ENCODE measurements around the gene OPA3.

Gene OPA3

DNA sequence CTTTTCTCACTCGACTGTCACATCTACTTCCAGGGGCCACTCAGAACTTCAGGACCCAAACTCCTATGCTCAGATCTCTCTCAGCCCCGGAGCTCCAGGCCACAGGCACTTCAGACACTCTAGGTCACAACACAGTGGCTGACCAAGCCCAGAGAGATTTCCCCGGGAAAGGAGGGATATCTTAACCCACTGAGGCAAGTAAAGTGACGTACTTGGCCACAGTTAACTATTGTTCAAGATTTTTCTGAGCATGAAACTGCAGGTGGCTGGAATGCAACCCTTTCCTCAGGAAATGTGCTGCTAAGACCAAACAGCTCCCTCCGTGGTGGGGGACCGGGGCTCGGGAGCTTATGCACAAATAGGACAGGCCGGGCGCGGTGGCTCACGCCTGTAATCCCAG, 23.9 kb downstream of the OPA3 start:
- no peak for DNase-seq

DNA sequence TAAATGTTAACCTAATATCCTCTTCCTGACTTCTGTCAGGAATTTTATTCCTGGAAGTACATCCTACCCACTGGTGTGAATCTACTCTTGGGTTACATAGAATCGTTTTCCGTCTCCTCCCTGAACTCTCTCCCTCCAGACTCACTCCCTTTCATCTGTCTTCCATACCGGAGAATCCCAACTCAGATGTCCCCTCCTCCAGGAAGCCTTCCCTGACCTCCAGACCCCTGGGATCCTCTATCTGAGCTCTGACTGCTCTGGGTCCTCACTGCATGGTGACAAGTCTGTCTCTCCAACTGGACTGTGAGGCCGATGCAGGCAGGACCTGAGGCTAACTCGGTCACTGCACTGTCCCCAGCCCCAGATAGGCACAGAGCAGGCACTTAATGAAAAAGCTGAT, 24.6 kb downstream of the OPA3 start:
- DNase-seq, result no peak

DNA sequence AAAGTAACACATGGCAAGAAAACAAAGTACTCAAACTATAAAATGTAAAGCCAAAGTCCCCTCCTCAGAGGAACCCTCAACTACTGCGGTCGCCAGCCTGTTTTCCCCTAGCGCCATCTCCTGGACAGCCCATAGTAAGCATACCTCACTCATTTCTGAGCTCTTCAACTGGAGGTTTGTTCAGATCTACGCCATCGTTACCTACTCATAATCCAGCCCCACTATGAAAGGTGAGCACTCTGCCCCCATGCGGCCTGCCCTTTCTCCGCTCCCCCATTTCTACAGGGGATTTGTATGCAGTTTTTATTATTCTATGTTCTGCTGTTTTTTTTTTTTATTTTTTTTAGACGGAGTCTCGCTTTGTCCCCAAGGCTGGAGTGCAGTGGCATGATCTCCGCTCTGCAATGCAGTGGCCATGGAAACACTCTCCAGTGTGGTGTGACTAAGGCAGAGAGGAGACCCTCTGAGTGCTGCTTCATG, 26.2 kb downstream of the OPA3 start:
- DNase-seq, result peak; percentile 79

DNA sequence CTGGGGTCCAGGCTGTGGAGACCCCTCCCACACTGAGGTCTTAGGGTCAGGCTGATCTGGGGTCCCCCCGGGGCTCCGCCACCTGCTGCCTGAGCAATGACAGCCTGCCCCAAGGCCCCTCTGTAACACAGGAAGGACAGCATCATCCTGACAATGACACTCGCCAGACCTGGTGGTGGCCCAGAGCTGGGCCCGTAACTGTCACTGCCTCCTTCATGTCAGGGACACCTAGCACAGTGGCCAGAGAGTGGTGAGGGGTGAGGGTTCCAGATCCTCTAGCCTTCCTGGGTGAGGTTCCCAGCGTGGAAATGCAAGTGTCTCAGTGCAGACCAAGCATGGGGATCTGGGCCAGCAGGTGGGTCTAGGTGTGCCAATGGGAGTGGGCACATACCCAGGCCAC, 27.8 kb downstream of the OPA3 start:
- DNase-seq, result no peak

DNA sequence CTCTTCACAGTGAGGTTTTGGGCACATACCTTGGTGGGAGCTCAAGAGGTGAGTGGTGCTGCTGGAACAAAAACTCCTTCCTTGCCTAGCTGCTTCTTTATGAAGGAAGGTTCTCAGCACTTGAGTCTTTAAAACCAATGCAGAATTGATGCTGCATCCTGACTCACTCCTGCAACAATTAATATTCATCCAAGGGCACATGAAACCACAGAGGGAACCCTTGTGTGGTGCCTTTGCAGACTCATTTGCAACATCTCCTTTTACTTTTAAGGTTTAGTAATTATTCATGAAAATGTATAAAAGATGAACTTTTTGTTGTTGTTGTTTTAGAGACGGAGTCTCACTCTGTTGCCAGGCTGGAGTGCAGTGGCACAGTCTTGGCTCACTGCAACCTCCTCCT, 30.1 kb downstream of the OPA3 start:
- no peak for DNase-seq

DNA sequence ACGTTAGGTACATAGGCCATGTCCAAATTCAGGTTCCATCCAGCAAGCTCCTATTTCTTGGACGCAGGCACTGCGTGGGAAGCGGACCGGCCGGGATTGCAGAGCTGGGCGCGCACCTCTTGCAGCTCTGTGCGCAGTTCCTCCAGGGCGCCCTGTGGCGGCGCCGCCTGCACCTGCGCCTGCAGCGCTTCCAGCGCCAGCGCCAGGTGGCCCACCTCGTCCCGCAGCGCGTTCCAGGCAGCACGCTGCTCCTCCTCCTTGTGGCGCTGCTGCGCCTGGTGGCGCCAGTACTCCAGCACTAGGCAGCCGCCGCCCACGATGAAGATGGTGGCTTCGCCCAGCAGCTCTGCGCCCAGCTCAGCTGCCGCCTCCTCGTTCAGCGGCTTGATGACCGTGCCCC, 31.1 kb downstream of the OPA3 start:
- no peak for DNase-seq

DNA sequence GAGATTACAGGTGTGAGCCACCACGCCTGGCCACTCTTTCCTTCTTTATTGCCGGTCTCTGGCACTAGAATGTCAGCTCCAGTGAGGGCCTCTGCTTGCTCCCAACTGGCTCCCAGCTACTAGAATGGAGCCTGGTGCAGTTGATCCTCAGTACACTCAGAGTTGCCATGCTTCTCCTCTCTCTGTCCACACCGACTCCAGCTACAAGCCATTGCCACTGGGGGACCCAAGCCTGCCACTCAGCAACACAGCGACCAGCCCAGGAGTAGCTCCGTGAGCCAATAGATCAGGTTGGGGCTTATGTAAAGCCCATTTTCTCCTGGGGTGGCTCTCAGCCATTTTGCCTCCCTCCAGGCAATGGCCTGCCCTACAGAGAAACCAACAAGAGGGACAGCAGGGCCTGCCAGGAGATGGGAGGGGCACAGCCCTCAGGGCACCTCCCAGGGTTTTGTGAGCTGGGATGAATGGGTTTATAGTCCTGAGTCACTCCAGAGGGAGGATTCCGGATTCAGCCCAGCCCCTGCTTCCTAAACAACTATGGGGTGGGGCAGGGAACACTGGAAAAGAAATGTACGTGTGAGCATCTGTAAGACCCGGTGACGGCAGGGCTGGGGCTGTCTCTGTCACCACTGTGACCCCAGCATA, 36.5 kb downstream of the OPA3 start:
- no peak for DNase-seq

DNA sequence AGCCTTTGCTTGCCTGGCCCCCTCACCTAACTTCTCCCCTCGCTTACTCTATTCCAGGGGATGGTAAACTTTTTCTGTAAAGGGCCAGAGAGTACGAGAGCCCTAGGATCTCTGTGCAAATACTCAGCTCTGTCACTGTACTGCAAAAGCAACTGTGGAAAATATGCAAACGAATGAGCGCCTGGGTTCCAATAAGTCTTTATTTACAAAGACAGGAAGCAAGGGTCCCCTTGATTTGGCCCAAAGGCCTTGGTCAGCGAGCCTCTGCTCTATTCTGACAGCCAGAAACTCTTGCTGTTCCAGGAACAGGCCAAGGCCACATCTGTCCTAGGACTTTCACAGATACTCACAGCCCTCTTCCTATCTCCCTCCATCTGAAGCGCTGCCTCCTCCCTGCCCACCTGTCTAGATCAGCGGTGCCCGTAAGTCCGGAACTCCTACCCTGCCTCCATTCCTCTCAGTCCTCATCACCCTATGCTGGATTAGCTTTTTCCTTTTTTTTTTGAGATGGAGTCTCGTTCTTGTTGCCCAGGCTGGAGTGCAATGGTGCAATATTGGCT, 37.3 kb downstream of the OPA3 start:
- DNase-seq, result no peak

DNA sequence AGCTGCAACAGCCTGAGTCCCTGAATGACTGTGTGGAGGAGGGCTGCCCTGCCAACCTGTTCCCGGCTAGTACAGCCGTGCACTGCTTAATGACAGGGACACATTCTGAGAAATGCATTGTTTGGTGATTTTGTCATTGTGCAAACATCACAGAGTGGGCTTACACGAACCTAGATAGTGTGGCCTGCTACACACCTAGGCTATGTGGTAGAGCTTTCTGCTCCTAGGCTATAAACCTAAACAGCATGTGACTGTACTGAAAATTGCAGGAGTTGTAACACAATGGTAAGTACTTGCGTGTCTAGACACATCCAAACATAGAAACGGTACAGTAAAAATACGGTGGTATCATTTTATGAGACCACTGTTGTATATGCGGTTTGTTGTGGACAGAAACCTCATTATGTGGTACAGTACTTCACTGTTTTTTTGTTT, 42.4 kb downstream of the OPA3 start:
- DNase-seq, result no peak

DNA sequence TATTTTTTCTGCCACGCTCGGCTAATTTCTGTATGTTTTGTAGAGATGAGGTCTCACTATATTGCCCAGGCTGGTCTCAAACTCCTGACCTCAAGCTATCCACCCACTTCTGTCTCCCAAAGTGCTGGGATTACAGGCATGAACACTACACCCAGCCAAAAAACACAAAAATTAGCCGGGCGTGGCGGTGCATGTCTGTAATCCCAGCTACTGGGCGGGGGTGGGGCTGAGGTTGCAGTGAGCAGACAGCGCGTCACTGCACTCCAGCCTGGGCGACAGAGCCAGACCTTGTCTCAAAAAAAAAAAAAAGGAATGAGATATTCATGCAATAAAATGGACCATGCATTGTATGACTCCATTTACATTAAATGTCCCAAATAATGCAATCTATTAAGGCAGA, 45.1 kb downstream of the OPA3 start:
- DNase-seq, result no peak

DNA sequence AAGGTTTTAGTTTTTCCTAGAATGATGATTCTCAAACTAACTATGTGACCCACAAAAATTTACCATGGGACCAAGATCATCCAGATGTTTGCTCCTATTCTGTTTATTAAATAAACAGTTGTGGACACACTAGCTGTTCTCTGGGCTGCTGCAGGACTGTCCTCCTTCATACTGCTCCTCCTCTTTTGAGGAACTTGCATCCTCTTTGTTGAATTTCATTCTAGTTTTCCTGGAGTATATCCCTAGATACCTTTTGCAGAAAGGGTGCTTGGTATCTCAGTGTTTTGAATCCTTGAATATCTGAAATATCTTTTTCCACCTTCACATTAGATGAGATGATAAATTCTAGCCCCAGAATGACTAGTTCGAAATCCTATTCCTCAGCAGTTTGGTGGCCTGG, 53.3 kb downstream of the OPA3 start:
- DNase-seq, result no peak

DNA sequence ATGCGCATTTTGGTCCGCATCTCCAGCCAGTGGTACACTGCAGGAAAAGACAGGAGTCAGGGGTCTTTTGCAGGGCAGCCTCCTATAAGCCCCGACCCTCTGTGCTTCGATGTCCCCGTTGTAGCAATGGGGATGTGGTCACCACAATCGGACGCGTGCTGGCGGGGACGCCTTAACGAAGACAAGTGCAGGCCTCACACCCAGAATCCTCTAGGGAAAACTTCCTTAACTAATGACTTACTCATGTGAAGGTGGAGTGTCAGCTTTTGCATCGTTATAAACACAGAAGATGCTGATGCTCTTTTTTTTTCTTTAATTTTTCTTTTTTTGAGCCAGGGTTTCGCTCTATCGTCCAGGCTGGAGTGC, 55.2 kb downstream of the OPA3 start:
- DNase-seq, result no peak

DNA sequence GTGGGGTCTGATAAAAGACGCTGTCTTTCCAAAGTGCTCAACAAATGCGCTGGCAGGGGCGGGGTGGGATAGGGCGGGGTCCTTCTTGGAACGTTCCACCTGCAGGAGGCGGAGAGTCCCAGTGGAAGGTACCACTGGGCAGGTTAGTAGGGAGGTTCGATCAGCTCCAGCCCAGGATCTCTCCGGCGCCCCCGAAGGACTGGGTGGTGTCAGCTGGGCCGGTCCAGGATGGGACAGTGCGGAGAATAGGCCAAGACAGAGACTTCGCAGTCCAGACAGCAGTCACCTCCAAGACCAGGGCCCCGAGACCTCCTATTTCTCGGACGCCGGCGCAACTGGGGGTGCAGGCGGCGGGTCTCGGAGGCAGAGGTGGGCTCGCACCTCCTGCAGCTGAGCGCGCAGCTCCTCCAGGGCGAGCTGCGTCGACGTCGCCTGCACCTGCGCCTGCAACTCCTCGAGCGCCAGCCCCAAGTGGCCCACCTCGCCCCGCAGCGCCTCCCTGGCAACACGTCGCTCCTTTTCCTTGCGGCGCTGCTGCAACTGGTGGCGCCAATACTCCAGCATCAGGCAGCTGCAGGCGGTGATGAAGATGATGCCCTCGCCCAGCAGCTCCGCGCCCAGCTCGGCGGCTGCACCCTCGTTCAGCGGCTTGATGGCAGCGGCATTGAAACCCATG, 55.7 kb downstream of the OPA3 start:
- no peak for DNase-seq

DNA sequence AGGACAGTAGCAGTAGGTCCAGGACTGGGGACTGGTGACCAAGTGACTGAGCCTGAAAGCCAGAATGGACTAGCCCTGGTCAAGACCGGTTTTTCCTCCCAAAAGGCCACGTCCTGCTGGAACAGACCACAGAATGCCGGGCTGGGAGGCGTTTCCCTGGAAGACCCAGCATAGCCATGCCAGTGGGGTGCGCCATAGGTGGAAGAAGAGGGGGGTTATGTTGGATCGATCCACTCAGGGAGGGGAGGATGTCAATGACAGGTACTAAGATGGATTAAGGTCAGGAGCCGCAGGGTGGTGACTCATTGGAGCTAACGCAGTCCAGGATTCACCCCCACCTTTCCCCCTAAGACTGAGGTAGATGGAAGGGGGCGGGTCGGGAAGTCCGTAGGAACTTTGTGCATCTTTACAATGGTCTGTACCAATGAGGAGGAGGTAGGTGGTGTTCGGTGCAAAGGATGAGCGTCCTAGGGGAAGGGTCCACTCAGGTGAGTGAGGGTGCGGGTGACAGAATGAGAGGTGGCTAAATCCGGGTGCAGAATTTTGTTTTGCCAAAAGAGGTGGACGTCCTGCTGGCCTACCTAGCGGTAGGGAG, 56.4 kb downstream of the OPA3 start:
- no peak for DNase-seq

DNA sequence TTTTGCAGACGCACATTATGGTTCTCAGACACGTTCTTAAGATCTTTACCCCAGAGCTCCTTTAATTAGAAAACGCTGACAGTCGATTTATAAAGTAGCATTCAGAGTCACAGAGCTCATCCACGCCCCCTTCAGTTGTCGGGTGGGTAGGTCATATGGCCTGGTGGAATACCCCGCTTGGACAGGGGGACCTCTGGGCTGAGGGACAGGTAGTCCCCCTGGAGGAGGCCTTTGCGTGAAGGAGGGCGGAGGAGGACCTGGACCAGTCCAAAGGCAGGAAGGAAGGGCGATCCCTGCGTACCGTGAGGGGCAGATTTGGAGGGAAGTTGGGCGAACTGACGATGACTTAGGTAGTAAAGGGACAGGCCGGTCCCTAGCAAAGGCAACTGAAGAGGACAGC, 56.9 kb downstream of the OPA3 start:
- no peak for DNase-seq

DNA sequence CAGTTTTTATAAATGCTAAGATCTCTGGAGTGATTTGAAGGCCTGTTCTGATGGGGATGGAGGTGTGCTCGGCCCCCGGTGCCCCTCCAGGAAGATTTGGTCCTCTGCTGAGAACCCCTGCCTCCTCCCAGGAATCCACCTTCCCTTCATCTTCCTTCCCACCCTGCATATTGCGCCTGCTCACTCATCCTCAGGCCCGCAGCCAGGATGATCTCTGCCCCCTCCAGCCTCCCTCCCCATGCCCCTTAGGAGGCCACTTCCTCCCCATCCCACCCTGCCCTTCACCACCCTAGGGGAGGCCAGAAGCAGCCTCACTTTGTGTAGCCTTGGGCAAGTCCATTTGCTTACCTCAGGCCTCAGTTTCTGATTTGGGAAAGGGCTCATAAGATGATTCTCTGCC, 57.6 kb downstream of the OPA3 start:
- DNase-seq, result no peak

DNA sequence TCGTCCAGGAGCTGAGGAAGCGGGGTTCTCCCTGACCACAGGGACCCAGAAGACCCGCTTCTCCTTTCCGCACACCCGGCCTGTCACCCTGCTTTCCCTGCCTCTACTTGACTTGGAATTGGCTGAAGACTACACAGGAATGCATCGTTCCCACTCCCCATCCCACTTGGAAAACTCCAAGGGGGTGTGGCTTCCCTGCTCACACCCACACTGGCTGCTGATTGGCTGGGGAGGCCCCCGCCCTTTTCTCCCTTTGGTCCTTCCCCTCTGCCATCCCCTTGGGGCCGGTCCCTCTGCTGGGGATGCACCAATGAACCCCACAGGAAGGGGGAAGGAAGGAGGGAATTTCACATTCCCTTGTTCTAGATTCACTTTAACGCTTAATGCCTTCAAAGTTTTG, 58.5 kb downstream of the OPA3 start:
- no peak for DNase-seq

DNA sequence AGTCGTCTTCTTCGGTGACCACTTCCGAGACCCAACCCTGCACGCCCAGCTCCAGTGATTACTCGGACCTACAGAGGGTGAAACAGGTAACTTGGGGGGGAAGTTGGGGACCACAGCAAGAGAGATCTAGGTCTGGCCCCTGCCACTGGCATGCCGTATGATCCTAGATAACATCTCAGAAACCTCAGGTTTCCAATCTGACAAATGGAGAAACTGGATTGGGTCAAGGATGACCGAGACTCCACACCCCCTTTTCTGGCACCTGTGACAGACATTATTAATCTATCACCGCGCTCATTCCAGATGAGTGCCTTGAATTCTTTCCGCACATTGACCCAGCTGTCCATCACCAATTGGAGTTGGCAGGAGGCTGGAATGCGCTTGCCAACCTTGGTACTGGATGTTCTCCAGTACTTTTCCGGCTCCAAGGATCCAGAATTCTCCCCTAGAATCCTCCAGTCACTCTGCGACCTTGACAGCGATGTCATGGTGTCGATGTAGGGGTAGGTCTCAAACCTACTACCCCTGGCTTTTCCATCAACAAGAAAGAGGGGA, 60.0 kb downstream of the OPA3 start:
- DNase-seq, result no peak

DNA sequence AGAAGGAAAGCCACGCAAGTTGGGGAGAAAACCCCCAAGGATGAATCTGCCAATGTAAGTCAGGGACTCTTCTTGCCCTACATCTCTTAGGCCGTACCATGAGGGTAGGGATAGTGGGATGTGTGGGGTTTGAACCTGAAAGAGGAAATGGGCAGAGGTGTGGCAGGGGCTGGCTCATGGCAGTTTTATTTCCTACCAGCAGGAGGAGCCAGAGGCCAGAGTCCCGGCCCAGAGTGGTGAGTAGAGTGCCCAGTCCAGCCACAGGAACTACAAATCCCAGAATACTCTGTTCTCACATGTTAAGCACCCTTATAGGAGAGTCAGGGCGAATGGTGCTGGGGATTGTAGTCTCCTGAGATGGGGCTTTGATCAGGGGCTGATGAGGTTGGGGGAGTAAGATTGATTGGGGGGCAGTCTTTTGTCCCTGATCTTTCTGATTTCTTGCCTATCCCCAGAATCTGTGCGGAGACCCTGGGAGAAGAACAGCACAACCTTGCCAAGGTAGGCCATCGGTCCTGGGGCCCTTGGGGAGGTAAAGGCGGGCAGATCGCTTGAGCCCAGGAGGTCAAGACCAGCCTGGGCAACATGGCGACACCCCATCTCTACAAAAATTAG, 60.9 kb downstream of the OPA3 start:
- DNase-seq, result peak; percentile 85 to 87

DNA sequence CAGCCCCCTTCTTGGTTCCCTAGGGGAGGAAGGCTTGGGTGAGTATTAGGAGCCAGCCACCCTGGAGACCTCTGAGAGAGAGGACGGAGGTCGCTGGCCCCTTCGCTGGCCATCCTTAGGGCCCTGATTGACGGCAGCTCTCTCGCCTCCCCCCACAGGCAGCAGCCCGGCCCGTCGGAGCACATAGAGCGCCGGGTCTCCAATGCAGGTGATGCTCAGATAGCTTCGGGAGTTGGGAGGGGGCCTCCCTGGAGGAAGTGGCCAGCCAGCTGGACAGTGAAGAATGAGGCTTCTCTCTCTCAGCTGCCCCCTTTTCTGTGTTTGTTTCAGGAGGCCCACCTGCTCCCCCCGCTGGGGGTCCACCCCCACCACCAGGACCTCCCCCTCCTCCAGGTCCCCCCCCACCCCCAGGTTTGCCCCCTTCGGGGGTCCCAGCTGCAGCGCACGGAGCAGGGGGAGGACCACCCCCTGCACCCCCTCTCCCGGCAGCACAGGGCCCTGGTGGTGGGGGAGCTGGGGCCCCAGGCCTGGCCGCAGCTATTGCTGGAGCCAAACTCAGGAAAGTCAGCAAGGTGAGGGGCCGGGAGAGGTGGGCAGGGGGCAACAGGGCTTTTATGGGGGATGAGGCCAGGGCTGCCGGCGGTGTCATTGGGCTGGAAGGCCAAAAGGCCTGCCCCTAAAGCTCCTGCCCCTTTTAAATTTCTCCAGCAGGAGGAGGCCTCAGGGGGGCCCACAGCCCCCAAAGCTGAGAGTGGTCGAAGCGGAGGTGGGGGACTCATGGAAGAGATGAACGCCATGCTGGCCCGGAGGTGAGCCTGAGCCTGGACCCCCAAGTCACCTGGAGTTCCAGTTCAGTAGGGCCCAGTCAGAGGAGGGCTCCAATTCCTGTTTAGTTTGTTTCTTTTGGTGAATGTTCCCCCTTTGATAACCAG, 62.3 kb downstream of the OPA3 start:
- DNase-seq, result no peak

DNA sequence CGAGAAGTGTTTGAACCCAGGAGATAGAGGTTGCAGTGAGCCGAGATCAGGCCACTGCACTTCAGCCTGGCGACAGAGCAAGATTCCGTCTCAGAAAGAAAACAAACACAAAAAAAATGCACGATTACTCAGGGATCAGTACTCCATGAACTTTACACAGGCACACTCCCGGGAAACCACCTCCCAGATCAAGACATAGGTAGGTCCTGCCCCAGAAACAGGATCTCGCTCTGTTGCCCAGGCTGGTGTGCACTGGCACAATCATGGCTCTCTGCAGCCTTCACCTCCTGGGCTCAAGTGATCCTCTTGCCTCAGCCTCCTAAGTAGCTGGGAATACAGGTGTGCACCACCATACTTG, 66.2 kb downstream of the OPA3 start:
- no peak for DNase-seq
